OCI-LY3 (cell line): Measurements from ENCODE around the gene AATK.

Experiments used
- CTCF ChIP-seq: fragments of 200-600, 300-600 bp; sonication (generic); IDR thresholded peaks from 2 replicates; pipeline ENCODE4 v1.5.1; 2014; ENCODE audit warnings: antibody characterized with exemption, low read length, low read depth
- EZH2phosphoT487 ChIP-seq: fragments of 200-600 bp; shearing (Covaris generic); IDR thresholded peaks from 2 replicates; pipeline ENCODE4 v1.6.1; 2018; ENCODE audit warnings: antibody characterized with exemption, mixed run types, low read depth

GRCh38 chr17:81092518-81093095 lies 73.4 kb downstream of the AATK start:
- no peak for TF ChIP-seq CTCF
- TF ChIP-seq EZH2phosphoT487: no peak
